Measurements from ENCODE around the gene ZEB1. TPM values are rescaled to one million over a fixed set of nuclear protein-coding genes. Genes with fewer than 3 reads are reported as not detected.

Gene ZEB1
- total RNA-seq, 2 experiments from 2014 or later, result 33.9 to 37.8 TPM

GRCh38 chr10:31320550-31321211 lies 1.7 kb downstream of the ZEB1 start:
- Mint-ChIP-seq H3K36me3 (peaks cover 2% of the 10 kb centered on the region), H3K27ac (peak overlapping the region; percentile 94)
- POLR2A ChIA-PET, result interaction anchor here (0.7 to 3.0 kb wide), 2 partner anchors 22 to 289 kb away, joined by 3 to 17 read pairs; partner anchors contain the start of gene ZNF438

DNA sequence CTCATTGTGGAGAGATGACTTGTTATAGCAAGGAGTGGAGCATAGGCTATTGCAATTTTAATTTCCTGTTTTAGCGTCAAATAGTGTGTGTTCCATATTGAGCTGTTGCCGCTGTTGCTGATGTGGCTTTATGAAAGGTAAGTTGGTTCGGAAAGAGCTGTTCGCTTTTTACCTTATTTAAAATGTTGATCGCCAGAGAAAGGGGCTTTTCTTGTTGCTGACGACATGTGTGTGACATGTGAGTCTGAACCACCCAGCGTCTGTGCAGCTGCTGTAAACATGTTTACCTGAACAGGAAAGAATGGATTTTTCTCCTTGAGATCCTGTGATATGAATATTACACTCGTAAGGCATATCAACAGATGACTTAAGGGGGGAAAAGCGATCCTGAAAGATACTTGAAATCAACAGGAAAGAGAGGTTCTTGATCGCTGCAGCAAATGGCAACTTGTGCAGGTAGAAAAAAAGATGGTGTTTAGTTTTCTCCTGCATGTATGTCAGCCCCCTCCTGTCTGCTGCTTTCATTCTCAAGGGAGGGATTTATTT lies 2.5 kb downstream of the ZEB1 start:
- Mint-ChIP-seq H3K4me3 (peak overlapping the region; percentile 86), H3K4me1 (ENCODE audit: low read depth) (peaks cover 38% of the 10 kb centered on the region), H3K27ac (peak overlapping the region; percentile 94), H3K9me3 (no peaks in the 10 kb centered on the region), H3K27me3 (no peaks in the 10 kb centered on the region), H3K36me3 (peaks cover 2% of the 10 kb centered on the region)
- POLR2A ChIA-PET, result interaction anchor here (0.7 kb wide), 1 partner anchor 21 kb away, joined by 3 read pairs; no protein-coding TSS in a partner anchor
- peak; percentile 41 for DNase-seq
- intact Hi-C loops (cut with micrococcal nuclease), result loop anchor here (2.0 to 5.0 kb wide), 4 partner anchors 171 to 621 kb away; no protein-coding TSS in a partner anchor
- CTCF ChIA-PET, result interaction anchor here (0.6 to 1.3 kb wide), 4 partner anchors 49 to 238 kb away, joined by 3 to 5 read pairs (median 4); no protein-coding TSS in a partner anchor

More at GRCh38 chr10:31320550-31321211, 1.7 kb downstream of the ZEB1 start:
- no peak for DNase-seq
- intact Hi-C loops (cut with micrococcal nuclease), result loop anchor here (1.0 to 5.0 kb wide), 5 partner anchors 172 to 620 kb away; no protein-coding TSS in a partner anchor
- no peaks in the 10 kb centered on the region for H3K27me3 Mint-ChIP-seq
- peaks cover 38% of the 10 kb centered on the region for H3K4me1 Mint-ChIP-seq (ENCODE audit: low read depth)
- CTCF ChIA-PET, result interaction anchor here (0.6 to 1.3 kb wide), 4 partner anchors 50 to 237 kb away, joined by 3 to 5 read pairs (median 4); no protein-coding TSS in a partner anchor
- peak overlapping the region; percentile 86 for H3K4me3 Mint-ChIP-seq
- no peaks in the 10 kb centered on the region for H3K9me3 Mint-ChIP-seq

DNA sequence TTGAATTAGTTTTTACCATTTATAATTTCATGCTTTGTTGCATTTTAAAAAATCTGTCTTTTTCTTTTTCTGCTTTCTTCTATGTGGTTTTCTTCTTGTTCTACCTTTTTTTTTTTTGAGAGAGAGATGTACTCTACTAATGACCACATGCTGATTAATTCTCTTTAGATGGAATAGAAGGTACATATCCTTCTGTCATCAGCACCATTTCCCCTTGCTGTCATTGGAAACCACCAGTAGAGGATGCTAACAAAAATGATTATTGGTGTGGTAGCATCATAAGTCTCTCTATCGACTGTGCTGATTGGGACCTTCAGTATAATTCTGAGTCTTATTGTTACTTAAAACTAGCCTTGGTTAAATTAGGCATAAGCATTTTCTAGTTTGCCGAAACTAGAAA lies 3.6 kb downstream of the ZEB1 start:
- H3K27me3 Mint-ChIP-seq, result no peaks in the 10 kb centered on the region
- no peaks in the 10 kb centered on the region for H3K9me3 Mint-ChIP-seq
- H3K4me1 Mint-ChIP-seq (ENCODE audit: low read depth), result peaks cover 33% of the 10 kb centered on the region
- H3K27ac Mint-ChIP-seq, result peak overlapping the region; percentile 12
- peaks cover 2% of the 10 kb centered on the region for H3K36me3 Mint-ChIP-seq
- ChIA-PET POLR2A (no interaction called here), CTCF (no interaction called here)
- peak overlapping the region; percentile 31 for H3K4me3 Mint-ChIP-seq
- intact Hi-C loops (cut with micrococcal nuclease), result loop anchor here (1.0 to 5.0 kb wide), 3 partner anchors 21 to 240 kb away; no protein-coding TSS in a partner anchor
- DNase-seq, result no peak

DNA sequence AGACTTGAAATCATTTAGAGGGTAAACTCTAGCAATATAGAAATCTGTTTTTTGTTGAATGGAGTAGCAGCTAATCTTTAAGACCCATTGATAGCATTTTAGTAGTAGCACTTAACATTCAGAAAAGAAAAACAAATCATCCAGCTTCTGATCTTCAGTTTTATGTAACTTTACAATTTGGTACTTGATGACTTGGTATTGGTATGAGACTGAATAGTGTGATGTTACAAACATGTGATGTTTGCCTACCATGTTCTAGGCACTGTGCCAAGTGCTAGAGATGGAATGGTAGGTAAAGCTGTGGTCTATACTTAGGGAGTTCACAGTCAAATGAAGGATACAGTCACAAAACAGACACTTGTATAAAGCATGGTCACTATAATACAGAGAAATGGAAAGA lies 21.3 kb downstream of the ZEB1 start:
- peak; percentile 38 for DNase-seq
- H3K27ac Mint-ChIP-seq, result no peak overlapping the region
- ChIA-PET POLR2A (interaction anchor here (1.6 kb wide), 1 partner anchor 22 kb away, joined by 7 read pairs; the partner anchor contains the start of gene ZEB1), CTCF (interaction anchor here (0.9 to 1.6 kb wide), 2 partner anchors 13 to 257 kb away, joined by 3 read pairs; no protein-coding TSS in a partner anchor)
- no peaks in the 10 kb centered on the region for H3K9me3 Mint-ChIP-seq
- no peaks in the 10 kb centered on the region for H3K27me3 Mint-ChIP-seq
- peaks cover 24% of the 10 kb centered on the region for H3K4me1 Mint-ChIP-seq (ENCODE audit: low read depth)
- intact Hi-C loops (cut with micrococcal nuclease), result loop anchor here (5.0 to 10.0 kb wide), 4 partner anchors 206 to 638 kb away; partner anchors contain the start of gene ZNF438
- H3K4me3 Mint-ChIP-seq, result no peak overlapping the region
- peaks cover 2% of the 10 kb centered on the region for H3K36me3 Mint-ChIP-seq

DNA sequence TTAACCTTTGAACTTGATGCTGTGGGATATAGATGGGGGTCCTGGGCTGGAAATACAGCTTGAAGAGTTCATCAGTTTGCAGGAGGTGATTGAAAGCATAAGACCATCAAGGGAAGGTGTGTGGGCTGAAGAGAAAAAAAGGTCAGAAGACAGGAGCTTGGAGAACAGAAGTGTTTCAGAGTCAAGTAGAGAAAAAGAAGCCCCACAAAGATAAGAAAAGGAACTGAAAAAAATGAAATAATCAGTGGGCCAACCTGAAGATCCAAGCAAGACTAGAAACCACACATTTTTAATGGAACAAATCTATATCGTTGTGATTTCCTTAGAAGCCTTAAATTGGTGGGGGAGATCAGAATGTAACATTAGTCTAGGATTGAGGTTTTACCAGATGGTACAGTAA lies 22.5 kb downstream of the ZEB1 start:
- Mint-ChIP-seq H3K4me1 (ENCODE audit: low read depth) (peaks cover 25% of the 10 kb centered on the region), H3K36me3 (peaks cover 2% of the 10 kb centered on the region), H3K27ac (no peak overlapping the region), H3K4me3 (no peak overlapping the region), H3K9me3 (no peaks in the 10 kb centered on the region), H3K27me3 (no peaks in the 10 kb centered on the region)
- POLR2A ChIA-PET, result interaction anchor here (1.5 kb wide), 1 partner anchor 20 kb away, joined by 3 read pairs; no protein-coding TSS in a partner anchor
- DNase-seq, result no peak
- CTCF ChIA-PET, result interaction anchor here (1.6 kb wide), 1 partner anchor 258 kb away, joined by 3 read pairs; no protein-coding TSS in a partner anchor
- intact Hi-C loops (cut with micrococcal nuclease), result loop anchor here (5.0 to 10.0 kb wide), 4 partner anchors 207 to 639 kb away; partner anchors contain the start of gene ZNF438

GRCh38 chr10:31343009-31343408 lies 24.0 kb downstream of the ZEB1 start:
- ChIA-PET POLR2A (interaction anchor here (0.8 to 1.5 kb wide), 4 partner anchors 10 to 25 kb away, joined by 3 to 4 read pairs (median 3); partner anchors contain the start of gene ZEB1), CTCF (interaction anchor here (0.6 to 1.4 kb wide), 5 partner anchors 10 to 655 kb away, joined by 3 to 6 read pairs (median 4); partner anchors contain the start of gene ZNF438)
- Mint-ChIP-seq H3K9me3 (no peaks in the 10 kb centered on the region), H3K27me3 (no peaks in the 10 kb centered on the region), H3K4me1 (ENCODE audit: low read depth) (peaks cover 38% of the 10 kb centered on the region), H3K27ac (peak overlapping the region; percentile 75), H3K4me3 (peak overlapping the region; percentile 39), H3K36me3 (no peaks in the 10 kb centered on the region)
- intact Hi-C loops (cut with micrococcal nuclease), result loop anchor here (1.0 to 10.0 kb wide), 7 partner anchors 10 to 641 kb away; partner anchors contain the start of gene ZNF438
- no peak for DNase-seq

- POLR2A ChIA-PET, result interaction anchor here (1.2 to 1.5 kb wide), 3 partner anchors 10 to 25 kb away, joined by 3 to 4 read pairs (median 3); partner anchors contain the start of gene ZEB1
- CTCF ChIA-PET, result interaction anchor here (0.7 to 1.4 kb wide), 3 partner anchors 10 to 673 kb away, joined by 3 to 6 read pairs (median 5); partner anchors contain the start of gene ZNF438
- no peak for DNase-seq
- H3K4me3 Mint-ChIP-seq, result peak overlapping the region; percentile 3
- H3K36me3 Mint-ChIP-seq, result no peaks in the 10 kb centered on the region
- peaks cover 42% of the 10 kb centered on the region for H3K4me1 Mint-ChIP-seq (ENCODE audit: low read depth)
- peak overlapping the region; percentile 7 for H3K27ac Mint-ChIP-seq
- no peaks in the 10 kb centered on the region for H3K9me3 Mint-ChIP-seq
- no peaks in the 10 kb centered on the region for H3K27me3 Mint-ChIP-seq
- intact Hi-C loops (cut with micrococcal nuclease), result loop anchor here (1.0 to 10.0 kb wide), 7 partner anchors 10 to 641 kb away; partner anchors contain the start of gene ZNF438
Measured at GRCh38 chr10:31343551-31343950, 24.5 kb downstream of the ZEB1 start.

DNA sequence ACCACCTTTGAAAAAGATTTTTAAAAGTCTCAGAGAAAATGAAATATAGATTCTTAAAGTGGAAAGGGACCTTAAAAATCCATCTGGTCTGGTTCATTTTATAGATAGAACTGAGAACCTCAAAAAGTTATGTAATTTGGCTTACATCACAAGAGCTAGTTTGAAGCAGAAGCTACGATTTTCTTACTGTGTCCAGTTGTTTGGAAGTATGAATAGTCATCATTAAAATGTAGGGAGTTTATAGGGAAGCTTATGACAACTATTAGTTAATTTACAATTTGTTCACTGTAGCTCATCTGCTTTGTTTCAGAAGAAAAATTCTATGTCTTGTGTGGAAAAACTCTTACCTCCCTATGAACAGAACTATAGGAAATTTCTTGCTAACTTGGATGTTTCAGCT lies 26.9 kb downstream of the ZEB1 start:
- DNase-seq, result no peak
- intact Hi-C loops (cut with micrococcal nuclease), result loop anchor here (5.0 to 10.0 kb wide), 3 partner anchors 211 to 359 kb away; no protein-coding TSS in a partner anchor
- Mint-ChIP-seq H3K4me3 (no peak overlapping the region), H3K27me3 (no peaks in the 10 kb centered on the region), H3K9me3 (no peaks in the 10 kb centered on the region), H3K4me1 (ENCODE audit: low read depth) (peaks cover 51% of the 10 kb centered on the region), H3K36me3 (no peaks in the 10 kb centered on the region), H3K27ac (no peak overlapping the region)
- POLR2A ChIA-PET, result no interaction called here
- CTCF ChIA-PET, result interaction anchor here (1.2 kb wide), 1 partner anchor 347 kb away, joined by 3 read pairs; no protein-coding TSS in a partner anchor

- Mint-ChIP-seq H3K27ac (no peak overlapping the region), H3K9me3 (no peaks in the 10 kb centered on the region), H3K36me3 (no peaks in the 10 kb centered on the region), H3K4me3 (no peak overlapping the region), H3K27me3 (no peaks in the 10 kb centered on the region), H3K4me1 (ENCODE audit: low read depth) (peaks cover 53% of the 10 kb centered on the region)
- no peak for DNase-seq
- POLR2A ChIA-PET, result interaction anchor here (0.7 kb wide), 1 partner anchor 220 kb away, joined by 3 read pairs; no protein-coding TSS in a partner anchor
- intact Hi-C loops (cut with micrococcal nuclease), result loop anchor here (5.0 to 10.0 kb wide), 3 partner anchors 212 to 360 kb away; no protein-coding TSS in a partner anchor
- CTCF ChIA-PET, result no interaction called here
Measured at GRCh38 chr10:31346953-31347352, 27.9 kb downstream of the ZEB1 start.

GRCh38 chr10:31347705-31348104 lies 28.7 kb downstream of the ZEB1 start:
- intact Hi-C loops (cut with micrococcal nuclease), result loop anchor here (5.0 to 10.0 kb wide), 3 partner anchors 213 to 360 kb away; no protein-coding TSS in a partner anchor
- Mint-ChIP-seq H3K9me3 (no peaks in the 10 kb centered on the region), H3K27ac (no peak overlapping the region), H3K36me3 (no peaks in the 10 kb centered on the region), H3K4me3 (no peak overlapping the region), H3K4me1 (ENCODE audit: low read depth) (peaks cover 60% of the 10 kb centered on the region), H3K27me3 (no peaks in the 10 kb centered on the region)
- DNase-seq, result no peak
- CTCF ChIA-PET, result no interaction called here
- POLR2A ChIA-PET, result no interaction called here

GRCh38 chr10:31350891-31351290 lies 31.9 kb downstream of the ZEB1 start:
- Mint-ChIP-seq H3K4me3 (no peak overlapping the region), H3K4me1 (ENCODE audit: low read depth) (peaks cover 65% of the 10 kb centered on the region), H3K9me3 (no peaks in the 10 kb centered on the region), H3K27ac (no peak overlapping the region), H3K27me3 (no peaks in the 10 kb centered on the region), H3K36me3 (no peaks in the 10 kb centered on the region)
- no peak for DNase-seq
- intact Hi-C loops (cut with micrococcal nuclease), result no loop called here
- POLR2A ChIA-PET, result no interaction called here
- CTCF ChIA-PET, result no interaction called here
